Spleen (tissue), 11 donors: ENCODE results near the gene NGEF. TPM values are rescaled to one million over a fixed set of nuclear protein-coding genes. Genes with fewer than 3 reads are reported as not detected.
A peak's percentile ranks its signal among the peaks of the same experiment; 100 is the strongest.

Experiments
- DNase-seq: peaks from one replicate; pipeline ENCODE4 v3.0.0-alpha.2; 2020
- H3K27ac ChIP-seq, 8 donors: fragments of 200-600 bp; sonication (generic) in 7 of 8; 1 replicate in 4 of 8; 2 replicates in 4 of 8; pipeline versions ENCODE4 v1.5.0 to v1.8.0; 2016 to 2021; ENCODE audit warnings: inconsistent platforms in 4 of 8, mild to moderate bottlenecking in 4 of 8, moderate library complexity in 1 of 8
- H3K27me3 ChIP-seq, 7 donors: fragments of 200-600 bp; sonication (generic) in 6 of 7; replicated peaks in 1 of 7; 1 replicate in 4 of 7; 2 replicates in 3 of 7; pipeline versions ENCODE4 v1.5.0 to v1.8.0; 2016 to 2021; ENCODE audit warnings: inconsistent platforms in 3 of 7, mild to moderate bottlenecking in 1 of 7
- H3K36me3 ChIP-seq, 6 donors: fragments of 200-600 bp; sonication (generic) in 5 of 6; 1 replicate in 4 of 6; 2 replicates in 2 of 6; pipeline versions ENCODE4 v1.5.0 to v1.8.0; 2016 to 2021; ENCODE audit warnings: inconsistent platforms in 2 of 6
- H3K4me1 ChIP-seq, 6 donors: fragments of 200-600 bp; sonication (generic) in 5 of 6; 1 replicate in 3 of 6; 2 replicates in 3 of 6; pipeline versions ENCODE4 v1.5.0 to v1.8.0; 2016 to 2021; ENCODE audit warnings: inconsistent platforms in 3 of 6
- H3K4me3 ChIP-seq, 8 donors: fragments of 200-600 bp; sonication (generic) in 7 of 8; 1 replicate in 4 of 8; 2 replicates in 4 of 8; pipeline versions ENCODE4 v1.5.0 to v1.8.0; 2016 to 2021; ENCODE audit warnings: inconsistent platforms in 4 of 8, mild to moderate bottlenecking in 4 of 8, moderate library complexity in 2 of 8
- H3K9me3 ChIP-seq, 8 donors: fragments of 200-600 bp; sonication (generic) in 7 of 8; 1 replicate in 4 of 8; 2 replicates in 4 of 8; pipeline versions ENCODE4 v1.5.0 to v1.8.0; 2016 to 2021; ENCODE audit warnings: inconsistent platforms in 4 of 8
- POLR2A ChIP-seq, 3 donors: fragments of 450-650 bp; IDR thresholded peaks; one replicate each; pipeline ENCODE4 v1.5.1; 2017; ENCODE audit warnings: antibody characterized with exemption in 3 of 3, mild to moderate bottlenecking in 1 of 3
- POLR2AphosphoS5 ChIP-seq, 3 donors: sonication (generic); formaldehyde crosslinking; IDR thresholded peaks; one replicate each; pipeline ENCODE4 v1.5.1; 2017; ENCODE audit warnings: antibody characterized with exemption in 3 of 3
- WGBS, 5 donors: extraction: QIAGEN DNeasy Blood & Tissue Kit in 3 of 5; methylation state at CpG; one replicate each; pipeline versions ENCODE4 v1.1.5 to v1.1.7; 2013 to 2018; 5-methylcytosine and 5-hydroxymethylcytosine counted together
- intact Hi-C: fragments of 100-400 bp; cut with DNase I; formaldehyde crosslinking; loops from one replicate; pipeline ENCODE4 v1.15.0; 2023; ENCODE audit warnings: low total_unique reads
- polyA plus RNA-seq, 3 donors: library from polyadenylated mRNA; stranded (reverse); fragments of 200-250 nt; gene quantifications; one replicate each; pipeline ENCODE4 v1.2.1, GENCODE V29; 2013
- total RNA-seq, 7 donors: library from RNA; depleted of rRNA in 3 of 7; stranded (reverse); fragments of >200 nt in 3 of 7; fragmentation: NEBNext Ultra II Directional in 4 of 7; extraction: Animal tissue kit (Norgen Biotek cat#: 25700) in 4 of 7; gene quantifications; one replicate each; pipeline versions ENCODE4 v1.1.0 to v1.2.1, GENCODE V29; 2016 to 2021
- TF ChIP-seq, protein P1 (sequence below), 11 experiments: fragments of 200-600 bp in 7 of 11; fragments of 450-650 bp in 4 of 11; sonication (generic) in 4 of 11; IDR thresholded peaks in 8 of 11; conservative IDR thresholded peaks in 3 of 11; 1 replicate in 7 of 11; 2 replicates in 4 of 11; pipeline versions ENCODE4 v1.4.0 to v1.8.0; 2016 to 2021; ENCODE audit warnings: antibody characterized with exemption in 11 of 11, inconsistent platforms in 4 of 11, mild to moderate bottlenecking in 1 of 11
- donor health status: healthy with polysubstance abuse.
- donor health status: DM: no; HTN: no; CAD: no; lungs with moderate emphysema.
- donor health status: DM: no; HTN: no; CAD: no.
- donor health status: Bipolar disorder and iron deficiency.
- donor health status: healthy.
- donor health status: DM: no; HTN: no; CAD: no.
- donor health status: DM: yes; HTN: yes; CAD: no.

The NGEF gene
- total and polyA plus RNA-seq, 10 donors: 0.23 to 0.79 (median 0.43) TPM; not detected in 5

DNA sequence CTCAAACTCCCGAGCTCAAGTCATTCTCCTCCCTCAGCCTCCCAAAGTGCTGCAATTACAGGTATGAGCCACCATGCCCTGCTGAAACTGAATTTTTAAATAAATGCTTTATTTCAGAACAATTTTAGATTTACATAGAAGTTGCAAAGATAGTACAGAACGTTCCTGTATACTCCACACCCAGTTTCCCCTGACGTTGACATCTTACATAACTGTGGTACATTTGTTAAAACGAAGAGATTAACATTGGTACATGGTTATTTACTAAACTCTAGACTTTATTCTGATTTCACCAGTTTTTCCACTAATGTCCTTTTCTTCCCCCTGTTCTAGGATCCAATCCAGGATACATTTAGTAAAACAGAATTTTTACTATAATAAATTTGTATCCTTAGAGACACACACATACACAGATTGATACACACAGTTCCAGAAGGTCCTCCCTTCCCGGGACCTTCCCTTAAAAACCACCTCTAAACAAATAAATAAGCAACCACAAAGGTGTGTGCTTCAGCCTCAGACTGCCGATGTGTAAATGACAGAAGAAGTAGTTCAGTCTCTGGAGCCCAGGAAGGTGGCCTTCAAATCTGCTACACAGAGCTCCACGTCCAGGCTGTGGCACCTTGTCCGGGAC lies 26.3 kb upstream of the NGEF start:
- H3K4me1 ChIP-seq: no peaks in the 10 kb centered on the region
- 80 to 92% (median 85%) methylated on average over 8 of the region's 8 CpGs for whole genome bisulfite sequencing, 5 donors
- no peaks in the 10 kb centered on the region for H3K36me3 ChIP-seq
- intact Hi-C loops: no loop called here
- H3K27ac ChIP-seq: no peak overlapping the region
- no peak for TF ChIP-seq POLR2A (IDR thresholded peaks at IDR 0.05)
- no peak for TF ChIP-seq POLR2AphosphoS5 (IDR thresholded peaks at IDR 0.05)
- TF ChIP-seq, protein P1, sequence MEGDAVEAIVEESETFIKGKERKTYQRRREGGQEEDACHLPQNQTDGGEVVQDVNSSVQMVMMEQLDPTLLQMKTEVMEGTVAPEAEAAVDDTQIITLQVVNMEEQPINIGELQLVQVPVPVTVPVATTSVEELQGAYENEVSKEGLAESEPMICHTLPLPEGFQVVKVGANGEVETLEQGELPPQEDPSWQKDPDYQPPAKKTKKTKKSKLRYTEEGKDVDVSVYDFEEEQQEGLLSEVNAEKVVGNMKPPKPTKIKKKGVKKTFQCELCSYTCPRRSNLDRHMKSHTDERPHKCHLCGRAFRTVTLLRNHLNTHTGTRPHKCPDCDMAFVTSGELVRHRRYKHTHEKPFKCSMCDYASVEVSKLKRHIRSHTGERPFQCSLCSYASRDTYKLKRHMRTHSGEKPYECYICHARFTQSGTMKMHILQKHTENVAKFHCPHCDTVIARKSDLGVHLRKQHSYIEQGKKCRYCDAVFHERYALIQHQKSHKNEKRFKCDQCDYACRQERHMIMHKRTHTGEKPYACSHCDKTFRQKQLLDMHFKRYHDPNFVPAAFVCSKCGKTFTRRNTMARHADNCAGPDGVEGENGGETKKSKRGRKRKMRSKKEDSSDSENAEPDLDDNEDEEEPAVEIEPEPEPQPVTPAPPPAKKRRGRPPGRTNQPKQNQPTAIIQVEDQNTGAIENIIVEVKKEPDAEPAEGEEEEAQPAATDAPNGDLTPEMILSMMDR (IDR thresholded peaks at IDR 0.05 in 8 of 11, conservative IDR thresholded peaks at IDR 0.05 in 3 of 11): no peak
- no peaks in the 10 kb centered on the region for H3K9me3 ChIP-seq
- no peaks in the 10 kb centered on the region for H3K27me3 ChIP-seq
- H3K4me3 ChIP-seq: no peak overlapping the region
- DNase-seq: no peak

GRCh38 chr2:233037078-233037477 lies 24.0 kb upstream of the NGEF start:
- Histone ChIP-seq H3K36me3 (no peaks in the 10 kb centered on the region), H3K27me3 (no peaks in the 10 kb centered on the region), H3K4me3 (no peak overlapping the region), H3K9me3 (no peaks in the 10 kb centered on the region), H3K4me1 (no peaks in the 10 kb centered on the region), H3K27ac (no peak overlapping the region)
- intact Hi-C loops: no loop called here
- TF ChIP-seq, protein P1 (IDR thresholded peaks at IDR 0.05 in 8 of 11, conservative IDR thresholded peaks at IDR 0.05 in 3 of 11): no peak
- TF ChIP-seq POLR2A (IDR thresholded peaks at IDR 0.05): no peak
- 87 to 97% (median 92%) methylated on average over 2 of the region's 2 CpGs for WGBS, 5 donors
- DNase-seq: no peak

GRCh38 chr2:233036162-233036838 lies 23.2 kb upstream of the NGEF start:
- Histone ChIP-seq H3K9me3 (no peaks in the 10 kb centered on the region), H3K4me3 (no peak overlapping the region), H3K27ac (no peak overlapping the region), H3K27me3 (no peaks in the 10 kb centered on the region), H3K36me3 (no peaks in the 10 kb centered on the region), H3K4me1 (no peaks in the 10 kb centered on the region)
- WGBS, 5 donors: 88 to 97% (median 92%) methylated on average over 12 of the region's 12 CpGs
- intact Hi-C loops: no loop called here
- TF ChIP-seq, protein P1 (IDR thresholded peaks at IDR 0.05 in 8 of 11, conservative IDR thresholded peaks at IDR 0.05 in 3 of 11): no peak
- no peak for TF ChIP-seq POLR2A (IDR thresholded peaks at IDR 0.05)
- TF ChIP-seq POLR2AphosphoS5 (IDR thresholded peaks at IDR 0.05): no peak
- peak; percentile 28 for DNase-seq

DNA sequence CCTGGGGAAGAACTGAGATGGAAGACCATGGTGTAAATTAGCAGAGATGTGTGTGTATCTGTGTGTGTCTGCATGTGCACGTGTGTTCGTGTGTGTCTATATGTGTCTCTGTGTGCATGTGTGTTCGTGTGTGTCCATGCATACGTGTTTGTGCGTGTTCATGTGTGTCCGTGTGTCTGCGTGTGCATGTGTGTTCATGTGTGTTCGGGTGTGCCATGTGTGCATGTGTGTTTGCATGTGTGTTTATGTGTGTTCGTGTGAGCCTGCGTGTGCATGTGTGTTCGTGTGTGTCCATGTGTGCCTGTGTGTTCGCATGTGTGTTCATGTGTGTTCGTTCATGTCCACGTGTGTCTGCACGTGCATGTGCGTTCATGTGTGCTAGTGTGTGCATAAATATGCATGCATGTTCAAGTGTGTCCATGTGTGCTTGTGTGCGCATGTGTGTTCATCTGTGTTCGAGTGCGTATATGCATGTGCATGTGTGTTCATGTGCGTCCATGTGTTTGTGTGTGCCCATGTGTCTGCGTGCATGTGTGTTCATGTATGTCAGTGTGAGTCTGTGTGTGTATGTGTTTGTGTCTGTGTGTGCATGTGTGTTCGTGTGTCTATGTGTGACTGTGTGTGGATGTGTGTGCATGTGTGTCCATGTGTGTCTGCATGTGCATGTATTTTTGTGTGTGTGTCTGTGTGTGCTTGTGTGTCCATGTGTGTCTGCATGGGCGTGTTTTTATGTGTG lies 22.5 kb upstream of the NGEF start:
- intact Hi-C loops: no loop called here
- TF ChIP-seq POLR2AphosphoS5 (IDR thresholded peaks at IDR 0.05) (no peak), POLR2A (IDR thresholded peaks at IDR 0.05) (no peak)
- TF ChIP-seq, protein P1 (IDR thresholded peaks at IDR 0.05 in 8 of 11, conservative IDR thresholded peaks at IDR 0.05 in 3 of 11): no peak
- Histone ChIP-seq H3K27ac (no peak overlapping the region), H3K27me3 (no peaks in the 10 kb centered on the region), H3K4me3 (no peak overlapping the region), H3K36me3 (no peaks in the 10 kb centered on the region), H3K9me3 (no peaks in the 10 kb centered on the region), H3K4me1 (no peaks in the 10 kb centered on the region)
- DNase-seq: peak; percentile 27
- 92 to 97% (median 93%) methylated on average over 23 of the region's 23 CpGs for WGBS, 5 donors
